Measurements from ENCODE around the gene FOLR2.
"Not testable (repeated sequence)": the region's sequence is repeated elsewhere in the genome, so short reads cannot be mapped to it uniquely, and the experiment has no call there.

Gene FOLR2

GRCh38 chr11:72254299-72254993 lies 37.9 kb downstream of the FOLR2 start:
- DNase-seq (ENCODE audit: low read depth), result no peak

DNA sequence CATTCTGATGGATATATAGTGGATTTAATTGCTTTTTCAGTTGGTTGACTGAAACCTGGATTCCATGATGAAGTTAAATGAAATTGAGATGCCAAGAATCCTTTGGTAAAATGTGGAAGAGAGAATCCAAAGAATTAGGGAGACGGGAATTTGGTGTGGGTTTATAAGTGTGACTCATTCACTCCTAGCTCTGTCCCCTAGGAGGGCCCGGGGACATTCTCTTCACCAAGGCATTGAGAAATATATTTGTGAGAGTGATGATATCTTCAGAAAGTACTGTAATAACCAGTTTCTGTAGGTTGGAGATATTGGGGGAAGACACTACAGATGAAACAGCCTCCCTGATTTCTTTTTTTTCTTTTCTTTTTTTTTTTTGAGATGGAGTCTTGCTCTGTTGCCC lies 41.0 kb downstream of the FOLR2 start:
- H3K4me3 ChIP-seq (ENCODE audit: low read length), result no peak overlapping the region
- TF ChIP-seq CTCF (conservative IDR thresholded peaks at IDR 0.05; ENCODE audit: low read depth, low read length), result no peak
- DNase-seq (ENCODE audit: low read depth), result no peak

More at GRCh38 chr11:72254299-72254993, 37.9 kb downstream of the FOLR2 start:
- H3K4me3 ChIP-seq (ENCODE audit: low read length), result no peak overlapping the region
- TF ChIP-seq CTCF (conservative IDR thresholded peaks at IDR 0.05; ENCODE audit: low read depth, low read length), result no peak

DNA sequence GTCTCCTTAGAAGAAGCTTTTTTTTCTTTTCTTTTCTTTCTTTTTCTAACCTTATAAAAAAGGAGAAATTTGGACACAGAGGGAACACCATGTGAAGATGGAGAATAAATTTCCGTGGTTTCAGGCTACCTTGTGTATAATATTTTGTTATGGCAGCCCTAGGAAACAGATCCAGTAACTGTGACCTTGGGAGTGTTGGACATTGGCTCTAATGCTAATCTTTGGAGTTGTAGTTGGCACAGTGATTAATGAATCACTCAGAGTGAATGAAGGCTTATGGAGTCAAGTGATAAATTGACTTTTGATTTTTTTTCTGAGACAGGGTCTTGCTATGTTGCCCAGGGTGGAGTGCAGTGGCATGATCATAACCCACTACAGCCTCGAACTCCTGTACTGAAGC lies 42.9 kb downstream of the FOLR2 start:
- DNase-seq (ENCODE audit: low read depth), result no peak
- TF ChIP-seq CTCF (conservative IDR thresholded peaks at IDR 0.05; ENCODE audit: low read depth, low read length), result no peak
- H3K4me3 ChIP-seq (ENCODE audit: low read length), result no peak overlapping the region

GRCh38 chr11:72260574-72260973 lies 44.0 kb downstream of the FOLR2 start:
- H3K4me3 ChIP-seq (ENCODE audit: low read length), result no peak overlapping the region
- DNase-seq (ENCODE audit: low read depth), result no peak
- TF ChIP-seq CTCF (conservative IDR thresholded peaks at IDR 0.05; ENCODE audit: low read depth, low read length), result no peak

DNA sequence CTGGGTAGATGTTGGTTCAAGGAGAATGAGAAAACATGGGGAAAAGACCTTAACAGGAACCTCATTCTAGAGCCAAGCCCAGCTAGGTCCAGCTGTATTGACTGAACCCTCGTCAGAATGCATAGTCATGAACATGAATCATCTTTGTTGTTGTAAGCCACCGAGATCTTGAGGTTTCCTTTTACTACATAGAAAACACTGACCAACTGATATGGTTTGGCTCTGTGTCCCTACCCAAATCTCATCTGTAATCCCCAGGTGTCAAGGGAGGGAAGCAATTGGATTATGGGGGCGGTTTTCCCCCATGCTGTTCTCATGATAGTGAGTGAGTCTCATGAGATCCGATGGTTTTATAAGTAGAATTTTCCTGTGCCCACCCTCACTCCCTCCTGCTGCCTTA lies 46.8 kb downstream of the FOLR2 start:
- no peak for DNase-seq (ENCODE audit: low read depth)
- no peak overlapping the region for H3K4me3 ChIP-seq (ENCODE audit: low read length)
- TF ChIP-seq CTCF (conservative IDR thresholded peaks at IDR 0.05; ENCODE audit: low read depth, low read length), result no peak

GRCh38 chr11:72265951-72266350 lies 49.4 kb downstream of the FOLR2 start:
- DNase-seq (ENCODE audit: low read depth), result no peak
- no peak for TF ChIP-seq CTCF (conservative IDR thresholded peaks at IDR 0.05; ENCODE audit: low read depth, low read length)
- no peak overlapping the region for H3K4me3 ChIP-seq (ENCODE audit: low read length)

- DNase-seq (ENCODE audit: low read depth); H3K4me3 ChIP-seq (ENCODE audit: low read length): not testable (repeated sequence)
These were observed 50.4 kb downstream of the FOLR2 start for GRCh38 chr11:72266960-72267359.

Data from retinal pigment epithelial cell (primary cell).